HPDE6-E6E7 (cell line): ENCODE results near the gene ITFG2.
"Not testable (repeated sequence)": the region's sequence is repeated elsewhere in the genome, so short reads cannot be mapped to it uniquely, and the experiment has no call there.

Experiments used
- DNase-seq: peaks from one replicate; pipeline ENCODE4 v3.0.0; 2011; ENCODE audit warnings: missing footprints; ENCODE audit errors: extremely low spot score

The ITFG2 gene

DNA sequence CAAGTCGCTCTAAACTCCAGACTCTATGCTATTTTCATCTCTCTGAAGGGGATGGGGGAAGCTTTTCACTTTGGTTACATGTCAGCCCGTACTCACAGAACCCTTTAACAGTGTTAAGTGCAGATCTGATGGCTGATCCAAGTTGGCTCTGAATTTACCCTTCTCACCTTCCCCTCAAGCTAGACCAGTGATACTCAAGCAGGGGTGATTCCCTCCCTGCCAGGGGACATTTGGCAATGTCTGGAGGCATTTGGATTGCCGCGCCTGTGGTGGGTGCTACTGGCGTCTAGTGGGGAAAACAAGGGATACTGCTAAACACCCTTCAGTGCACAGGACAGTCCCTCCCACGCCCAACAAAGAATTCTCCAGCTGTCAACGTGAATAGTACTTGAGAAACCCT is 50.4 kb downstream of the ITFG2 start:
- no peak for DNase-seq

DNA sequence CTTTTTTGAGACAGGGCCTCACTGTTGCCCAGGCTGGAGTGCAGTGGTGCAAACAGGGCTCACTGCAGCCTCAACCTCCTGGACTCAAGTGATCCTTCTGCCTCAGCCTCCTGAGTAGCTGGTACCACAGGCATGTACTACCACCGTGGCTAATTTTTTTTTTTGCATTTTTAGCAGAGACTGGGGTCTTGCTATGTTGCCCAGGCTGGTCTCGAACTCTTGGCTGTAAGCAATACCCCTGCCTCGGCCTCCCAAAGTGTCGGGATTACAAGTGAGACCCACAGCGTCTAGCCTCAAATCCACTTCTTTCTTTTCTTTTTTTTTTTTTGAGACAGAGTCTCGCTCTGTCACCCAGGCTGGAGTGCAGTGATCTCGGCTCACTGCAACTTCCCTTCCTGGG is 50.9 kb downstream of the ITFG2 start:
- DNase-seq, result not testable (repeated sequence)

DNA sequence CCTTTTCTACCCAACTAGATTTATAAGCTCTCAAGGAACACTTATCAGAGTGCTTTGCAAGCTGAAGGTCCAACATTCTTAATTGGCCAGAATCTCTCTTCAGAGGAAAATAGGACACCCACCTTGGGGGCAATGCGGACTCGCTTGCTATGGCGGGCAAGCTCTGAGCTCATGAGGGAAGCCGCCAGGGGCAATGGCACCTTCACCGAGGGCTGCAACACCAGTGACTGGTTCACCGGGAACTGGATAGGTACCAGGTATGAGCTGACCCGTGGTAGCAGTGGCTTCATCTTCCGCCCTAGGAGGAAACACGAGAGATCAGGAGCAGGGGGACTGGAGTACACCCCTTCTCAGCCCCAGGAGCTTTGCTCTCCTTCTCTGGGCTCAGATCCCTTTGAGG is 51.7 kb downstream of the ITFG2 start:
- no peak for DNase-seq

DNA sequence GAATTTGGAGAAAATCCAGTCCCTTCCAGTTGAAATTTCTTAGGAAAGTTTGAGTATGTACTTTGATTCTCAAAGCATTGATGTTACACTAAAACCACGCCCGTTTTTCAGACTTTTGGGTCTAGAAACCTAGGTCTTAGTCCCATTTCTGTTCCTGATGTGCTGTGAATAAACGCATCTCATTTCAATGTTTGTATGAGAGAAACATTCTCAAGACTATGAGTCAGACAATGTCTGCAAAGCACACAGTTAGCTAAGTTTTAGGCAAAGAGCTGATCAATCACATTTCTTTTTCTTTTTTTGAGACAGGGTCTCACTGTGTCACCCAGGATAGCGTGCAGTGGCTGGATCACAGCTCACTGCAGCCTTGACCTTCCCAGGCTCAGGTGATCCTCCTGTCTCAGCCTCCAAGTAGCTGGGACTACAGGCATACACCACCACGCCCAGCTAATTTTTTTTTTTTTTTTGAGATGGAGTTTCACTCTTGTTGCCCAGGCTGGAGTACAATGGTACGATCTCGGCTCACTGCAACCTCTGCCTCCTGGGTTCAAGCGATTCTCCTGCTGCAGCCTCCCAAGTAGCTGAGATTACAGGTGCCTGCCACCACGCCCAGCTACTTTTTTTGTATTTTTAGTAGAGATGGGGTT is 56.6 kb downstream of the ITFG2 start:
- not testable (repeated sequence) for DNase-seq
